Right lobe of liver (tissue), 4 donors: ENCODE data around the gene CLOCK.

Source experiments
- CTCF ChIP-seq, 4 donors: fragments of 200-600 bp in 3 of 4; fragments of 450-650 bp in 1 of 4; IDR thresholded peaks; one replicate each; pipeline versions ENCODE4 v1.5.1 to v1.8.0; 2016 to 2022; ENCODE audit warnings: antibody characterized with exemption in 4 of 4, mild to moderate bottlenecking in 2 of 4
- POLR2A ChIP-seq: fragments of 450-650 bp; IDR thresholded peaks from one replicate; pipeline ENCODE4 v1.6.1; 2017; ENCODE audit warnings: antibody characterized with exemption, mild to moderate bottlenecking
- donor health status: DM: no; HTN: no; CAD: no.
- donor health status: DM: no; HTN: no; CAD: no.
- donor health status: DM: no; HTN: yes; CAD: no.

DNA sequence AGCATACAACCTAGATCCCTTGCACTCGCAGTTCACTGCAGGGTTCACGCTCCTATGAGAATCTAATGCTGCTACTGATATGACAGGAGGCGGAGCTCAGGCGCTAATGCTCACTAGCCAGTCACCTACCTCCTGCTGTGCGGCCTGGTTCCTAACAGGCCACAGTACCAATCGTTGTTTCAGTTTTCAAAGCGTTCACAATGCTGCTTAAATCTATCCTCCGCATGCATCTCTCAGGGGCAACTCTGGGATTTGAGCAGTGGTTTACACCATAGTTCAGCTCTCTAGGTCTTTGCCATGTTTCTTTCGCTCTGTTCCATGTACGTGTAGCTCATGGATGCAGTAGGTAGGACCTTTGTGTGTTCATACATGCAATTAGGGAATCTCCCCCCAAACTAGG lies 47.2 kb downstream of the CLOCK start:
- TF ChIP-seq CTCF (IDR thresholded peaks at IDR 0.05) (no peak), POLR2A (no peak)
